GM21367 (cell line): ENCODE measurements around the gene TMEM175.

Source experiments
- ATAC-seq: cut with Tn5 transposase; IDR thresholded peaks from one replicate; pipeline ENCODE4 v1.9.1; 2021; ENCODE audit not compliant: unreplicated experiment

The TMEM175 gene

GRCh38 chr4:958314-958665, 26.0 kb downstream of the TMEM175 start:
- no peak for ATAC-seq

GRCh38 chr4:958696-959337, 26.6 kb downstream of the TMEM175 start:
- no peak for ATAC-seq

- no peak for ATAC-seq
These were observed 27.3 kb downstream of the TMEM175 start for GRCh38 chr4:959338-960139.

- ATAC-seq: no peak
These were observed 27.9 kb downstream of the TMEM175 start for GRCh38 chr4:960140-960635.

- no peak for ATAC-seq
These were observed 28.5 kb downstream of the TMEM175 start for GRCh38 chr4:960636-961350.

GRCh38 chr4:961351-962230, 29.3 kb downstream of the TMEM175 start:
- no peak for ATAC-seq

- ATAC-seq: no peak
These were observed 30.3 kb downstream of the TMEM175 start for GRCh38 chr4:962231-963208.

- no peak for ATAC-seq
These were observed 31.3 kb downstream of the TMEM175 start for GRCh38 chr4:963276-964225.

- no peak for ATAC-seq
These were observed 32.2 kb downstream of the TMEM175 start for GRCh38 chr4:964346-965025.

- ATAC-seq: no peak
These were observed 32.9 kb downstream of the TMEM175 start for GRCh38 chr4:965048-965765.

- ATAC-seq: no peak
These were observed 33.5 kb downstream of the TMEM175 start for GRCh38 chr4:965766-966134.

- ATAC-seq: no peak
These were observed 34.2 kb downstream of the TMEM175 start for GRCh38 chr4:966266-967112.

GRCh38 chr4:967113-968104, 35.1 kb downstream of the TMEM175 start:
- no peak for ATAC-seq

- ATAC-seq: no peak
These were observed 36.0 kb downstream of the TMEM175 start for GRCh38 chr4:968221-968620.
